HepG2 (cell line): ENCODE results near the gene CTSW. TPM values are rescaled to one million over a fixed set of nuclear protein-coding genes. Genes with fewer than 3 reads are reported as not detected.

ENCODE experiments used
- CCAR2 ChIP-seq: fragments of 200-400 bp; formaldehyde crosslinking; optimal IDR thresholded peaks from 2 replicates; pipeline ENCODE3; 2018; ENCODE audit warnings: low read depth, mild to moderate bottlenecking, low read length, moderate library complexity
- CCDC6 ChIP-seq: sonication (generic); formaldehyde crosslinking; IDR thresholded peaks from 2 replicates; pipeline ENCODE4 v1.8.1; 2022; ENCODE audit warnings: mild to moderate bottlenecking, missing genetic modification reagents, moderate library complexity
- DRAP1 ChIP-seq: IDR thresholded peaks from 2 replicates; pipeline ENCODE4 v1.6.1; 2016; ENCODE audit warnings: missing genetic modification reagents, missing compliant biosample characterization
- HNF1B ChIP-seq: sonication (generic); formaldehyde crosslinking; IDR thresholded peaks from 2 replicates; pipeline ENCODE4 v1.5.1; 2020; ENCODE audit warnings: mild to moderate bottlenecking, moderate library complexity, missing genetic modification reagents
- HOXA3 ChIP-seq: sonication (generic); formaldehyde crosslinking; IDR thresholded peaks from 2 replicates; pipeline ENCODE4 v1.5.0; 2020; ENCODE audit warnings: missing genetic modification reagents
- KDM3A ChIP-seq: IDR thresholded peaks from 2 replicates; pipeline ENCODE4 v1.6.1; 2018; ENCODE audit warnings: low read depth, missing compliant biosample characterization
- MAFF ChIP-seq: IDR thresholded peaks from 2 replicates; pipeline ENCODE4 v1.6.1; 2011; ENCODE audit warnings: low read depth, low read length, improper control_type of control experiment
- NFAT5 ChIP-seq: sonication (generic); formaldehyde crosslinking; IDR thresholded peaks from 2 replicates; pipeline ENCODE4 v1.4.0; 2020; ENCODE audit warnings: missing genetic modification reagents
- RERE ChIP-seq: IDR thresholded peaks from 2 replicates; pipeline ENCODE4 v1.6.1; 2016; ENCODE audit warnings: low read depth, missing genetic modification reagents, missing compliant biosample characterization
- ZFP37 ChIP-seq: sonication (generic); formaldehyde crosslinking; IDR thresholded peaks from 2 replicates; pipeline ENCODE4 v1.4.0; 2020; ENCODE audit warnings: missing genetic modification reagents, borderline replicate concordance
- ZNF136 ChIP-seq: sonication (generic); formaldehyde crosslinking; IDR thresholded peaks from 2 replicates; pipeline ENCODE4 v1.8.1; 2022; ENCODE audit warnings: low read depth, mild to moderate bottlenecking, moderate library complexity, missing genetic modification reagents
- ZNF232 ChIP-seq: sonication (generic); formaldehyde crosslinking; IDR thresholded peaks from 2 replicates; pipeline ENCODE4 v1.4.0; 2020; ENCODE audit warnings: missing genetic modification reagents, borderline replicate concordance
- ZNF616 ChIP-seq: sonication (generic); formaldehyde crosslinking; IDR thresholded peaks from 2 replicates; pipeline ENCODE4 v1.5.0; 2020; ENCODE audit warnings: low read depth, mild to moderate bottlenecking, missing genetic modification reagents
- ZNF75D ChIP-seq: sonication (generic); formaldehyde crosslinking; IDR thresholded peaks from 2 replicates; pipeline ENCODE4 v1.8.1; 2023; ENCODE audit warnings: missing genetic modification reagents, mild to moderate bottlenecking, borderline replicate concordance
- polyA plus RNA-seq, 8 experiments: library from polyadenylated mRNA; depleted of rRNA in 3 of 8; stranded (reverse) in 7 of 8; unstranded in 1 of 8; fragments of >200 nt; fragmentation: Illumina TruSeq in 4 of 8; extraction: Trizol in 4 of 8; gene quantifications; 2 replicates each; pipeline versions ENCODE4 v1.2.1 to v1.2.3, GENCODE V29; 2011 to 2016; ENCODE audit warnings: low read depth in 4 of 8, missing spikeins in 1 of 8, mixed read lengths in 1 of 8; ENCODE audit not compliant: insufficient read depth in 1 of 8
- total RNA-seq, 5 experiments: library from RNA; depleted of rRNA; stranded (reverse); fragments of >200 nt; fragmentation: Illumina TruSeq; extraction: Trizol; gene quantifications; 2 replicates each; pipeline ENCODE4 v1.2.3, GENCODE V29; 2016; ENCODE audit warnings: low read depth in 1 of 5

CTSW gene
- total and polyA plus RNA-seq, 2 of the 13 experiments (the other 11 are each of a cell fraction or from before 2014, with no cell fraction given) = 0.09 TPM; not detected in 1

- TF ChIP-seq NFAT5 (CRISPR knock-in tag) = no peak
- TF ChIP-seq ZFP37 = no peak
- TF ChIP-seq CCAR2 = no peak
- TF ChIP-seq MAFF = no peak
- TF ChIP-seq HNF1B = peak; percentile 82
- no peak for TF ChIP-seq ZNF232
- peak; percentile 42; the same call in 1 of the 2 replicates for TF ChIP-seq RERE (CRISPR knock-in tag)
- TF ChIP-seq ZNF75D (CRISPR knock-in tag) = no peak
- TF ChIP-seq CCDC6 (CRISPR knock-in tag) = no peak; the same call in 1 of the 2 replicates
- 0 out of 2 replicates have a peak, but pooled peaks have one; percentile 34 for TF ChIP-seq DRAP1 (CRISPR knock-in tag)
- peak; percentile 25; the same call in 1 of the 2 replicates for TF ChIP-seq KDM3A (CRISPR knock-in tag)
- no peak; the same call in 1 of the 2 replicates for TF ChIP-seq ZNF616
- TF ChIP-seq HOXA3 (CRISPR knock-in tag) = peak; percentile 80
- TF ChIP-seq ZNF136 (CRISPR knock-in tag) = peak; percentile 37; the same call in 1 of the 2 replicates
Measured at GRCh38 chr11:65888163-65888814, 8.7 kb downstream of the CTSW start, which contains the start of gene FIBP (continued).
